PC-9 (cell line): ENCODE measurements around the gene SSR1.

ENCODE experiments used
- EZH2 ChIP-seq: fragments of 200-600 bp; sonication (generic); IDR thresholded peaks from 2 replicates; pipeline ENCODE4 v1.8.0; 2017; ENCODE audit warnings: antibody characterized with exemption, low read depth
- TF ChIP-seq, protein P1 (sequence below): fragments of 200-600 bp; sonication (generic); conservative IDR thresholded peaks from 2 replicates; pipeline ENCODE4 v1.6.1; 2017; ENCODE audit warnings: mixed run types, antibody characterized with exemption, mild to moderate bottlenecking, moderate library complexity

DNA sequence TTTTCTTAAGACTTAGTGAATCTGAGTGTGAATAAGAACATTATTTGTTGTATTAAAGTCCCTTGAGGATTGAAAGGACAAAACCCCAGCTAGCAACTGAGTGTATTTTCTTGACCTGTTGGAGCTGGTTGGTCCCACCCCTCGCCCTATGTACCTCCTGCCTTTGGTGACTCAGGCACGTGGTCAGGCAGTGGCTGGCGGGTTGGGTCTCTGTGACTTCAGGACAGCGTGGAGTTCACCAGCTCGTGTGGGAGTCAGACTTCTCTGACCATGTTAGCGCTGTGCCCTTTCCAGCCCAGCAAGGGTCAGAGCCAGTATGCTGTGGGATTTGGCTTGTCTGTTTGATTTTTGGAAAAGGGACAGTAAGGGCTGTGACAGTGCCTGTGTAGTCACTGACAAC is 93.7 kb downstream of the SSR1 start:
- TF ChIP-seq, protein P1, sequence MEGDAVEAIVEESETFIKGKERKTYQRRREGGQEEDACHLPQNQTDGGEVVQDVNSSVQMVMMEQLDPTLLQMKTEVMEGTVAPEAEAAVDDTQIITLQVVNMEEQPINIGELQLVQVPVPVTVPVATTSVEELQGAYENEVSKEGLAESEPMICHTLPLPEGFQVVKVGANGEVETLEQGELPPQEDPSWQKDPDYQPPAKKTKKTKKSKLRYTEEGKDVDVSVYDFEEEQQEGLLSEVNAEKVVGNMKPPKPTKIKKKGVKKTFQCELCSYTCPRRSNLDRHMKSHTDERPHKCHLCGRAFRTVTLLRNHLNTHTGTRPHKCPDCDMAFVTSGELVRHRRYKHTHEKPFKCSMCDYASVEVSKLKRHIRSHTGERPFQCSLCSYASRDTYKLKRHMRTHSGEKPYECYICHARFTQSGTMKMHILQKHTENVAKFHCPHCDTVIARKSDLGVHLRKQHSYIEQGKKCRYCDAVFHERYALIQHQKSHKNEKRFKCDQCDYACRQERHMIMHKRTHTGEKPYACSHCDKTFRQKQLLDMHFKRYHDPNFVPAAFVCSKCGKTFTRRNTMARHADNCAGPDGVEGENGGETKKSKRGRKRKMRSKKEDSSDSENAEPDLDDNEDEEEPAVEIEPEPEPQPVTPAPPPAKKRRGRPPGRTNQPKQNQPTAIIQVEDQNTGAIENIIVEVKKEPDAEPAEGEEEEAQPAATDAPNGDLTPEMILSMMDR: no peak
- no peak for TF ChIP-seq EZH2
